GM12878 (cell line): Measurements from ENCODE around the gene TAF4. TPM values are rescaled to one million over a fixed set of nuclear protein-coding genes. Genes with fewer than 3 reads are reported as not detected.

Experiments used
- ATAC-seq: fragments of 200-7000 bp; cut with Tn5 transposase; 3 replicates; pipeline ENCODE4 v1.9.1; 2020; ENCODE audit warnings: mild to moderate bottlenecking, moderate library complexity
- BruUV-seq: library from RNA; stranded (reverse); fragments of 400-500 nt; replicated peaks from 2 replicates; lab custom pipeline; 2021; lab: Mats Ljungman, UMichigan
- CTCF ChIA-PET: fragments of 300-600 bp; sonication (Branson Sonifier 250); formaldehyde crosslinking; extraction: SDS; loops from one replicate; lab custom pipeline; 2021; ENCODE audit warnings: inconsistent platforms; lab: Yijun Ruan, JAX
- POLR2A ChIA-PET: fragments of 350-600 bp; formaldehyde crosslinking; extraction: SDS; loops from one replicate; lab custom pipeline; 2021; ENCODE audit warnings: inconsistent platforms; lab: Charles Lee
- RAD21 ChIA-PET: fragments of 300-600 bp; sonication (Branson Sonifier 250); formaldehyde crosslinking; loops from one replicate; lab custom pipeline; 2023; ENCODE audit warnings: antibody characterized with exemption; ENCODE audit not compliant: unreplicated experiment; lab: Charles Lee
- SMC1A ChIA-PET: fragments of 300-600 bp; sonication (Branson Sonifier 250); formaldehyde crosslinking; loops from one replicate; lab custom pipeline; 2023; ENCODE audit not compliant: unreplicated experiment, uncharacterized antibody; lab: Charles Lee
- DNase-seq: peaks from one replicate; pipeline ENCODE4 v3.0.0-alpha.2; 2011; ENCODE audit warnings: low read depth, low spot score
- FAIRE-seq: peaks from 3 replicates; lab custom pipeline; 2011; peaks lifted over from hg19 to GRCh38; lab: Jason Lieb, UNC
- H2AFZ ChIP-seq: 2 replicates; pipeline ENCODE4 v1.6.0; 2011; ENCODE audit warnings: low read depth, low read length, control low read depth; ENCODE audit not compliant: control insufficient read depth
- H3K27ac ChIP-seq: 2 replicates; pipeline ENCODE4 v1.5.1; 2011; ENCODE audit warnings: control low read depth; ENCODE audit not compliant: control insufficient read depth, insufficient read depth
- H3K27me3 ChIP-seq, 2 experiments: replicated peaks in 1 of 2; 2 replicates each; pipeline versions ENCODE4 v1.6.0 to v1.6.1; 2011; ENCODE audit warnings: low read length in 1 of 2; ENCODE audit not compliant: control insufficient read depth in 2 of 2, insufficient read depth in 2 of 2
- H3K36me3 ChIP-seq, 2 experiments: 2 replicates each; pipeline ENCODE4 v1.5.1; 2011; ENCODE audit warnings: low read length in 1 of 2; ENCODE audit not compliant: control insufficient read depth in 2 of 2, insufficient read depth in 2 of 2
- H3K4me1 ChIP-seq: 2 replicates; pipeline ENCODE4 v1.6.1; 2011; ENCODE audit warnings: mild to moderate bottlenecking, low read length, moderate library complexity, mixed read lengths; ENCODE audit not compliant: control insufficient read depth, insufficient read depth
- H3K4me2 ChIP-seq: 2 replicates; pipeline ENCODE4 v1.6.0; 2011; ENCODE audit warnings: control low read depth; ENCODE audit not compliant: control insufficient read depth, insufficient read depth
- H3K4me3 ChIP-seq: fragments of 200-600 bp; sonication (generic); 2 replicates; pipeline ENCODE4 v1.5.1; 2016
- H3K79me2 ChIP-seq: 2 replicates; pipeline ENCODE4 v1.6.0; 2011; ENCODE audit warnings: low read length; ENCODE audit not compliant: control insufficient read depth, insufficient read depth
- H3K9ac ChIP-seq: 2 replicates; pipeline ENCODE4 v1.8.0; 2011; ENCODE audit warnings: low read length, control low read depth, mixed read lengths; ENCODE audit not compliant: control insufficient read depth, insufficient read depth
- H3K9me3 ChIP-seq: replicated peaks from 3 replicates; pipeline ENCODE4 v1.5.1; 2011; ENCODE audit warnings: mild to moderate bottlenecking, low read length; ENCODE audit not compliant: control insufficient read depth, insufficient read depth
- H4K20me1 ChIP-seq: 2 replicates; pipeline ENCODE4 v1.6.0; 2011; ENCODE audit not compliant: control insufficient read depth, insufficient read depth
- KDM1A ChIP-seq: fragments of 200-600 bp; sonication (generic); IDR thresholded peaks from 2 replicates; pipeline ENCODE4 v1.6.1; 2016; ENCODE audit warnings: borderline replicate concordance
- NFYB ChIP-seq: IDR thresholded peaks from 2 replicates; pipeline ENCODE4 v1.6.1; 2011; ENCODE audit warnings: low read depth, mild to moderate bottlenecking, low read length, improper control_type of control experiment, moderate library complexity; ENCODE audit not compliant: insufficient read depth
- NR2F1 ChIP-seq: fragments of 450-650 bp; conservative IDR thresholded peaks from 2 replicates; pipeline ENCODE4 v1.6.1; 2017; ENCODE audit warnings: mild to moderate bottlenecking
- NRF1 ChIP-seq: conservative IDR thresholded peaks from 2 replicates; pipeline ENCODE4 v1.6.1; 2011; ENCODE audit warnings: mild to moderate bottlenecking, low read depth, low read length, improper control_type of control experiment
- PBX3 ChIP-seq: IDR thresholded peaks from 2 replicates; pipeline ENCODE4 v1.6.1; 2011; ENCODE audit warnings: mild to moderate bottlenecking, low read depth, low read length, moderate library complexity; ENCODE audit not compliant: insufficient replicate concordance
- POU2F2 ChIP-seq: IDR thresholded peaks from 3 replicates; pipeline ENCODE4 v1.6.1; 2011; ENCODE audit warnings: low read depth, mild to moderate bottlenecking, low read length, borderline replicate concordance
- TCF3 ChIP-seq: IDR thresholded peaks from 2 replicates; pipeline ENCODE4 v1.6.1; 2012; ENCODE audit warnings: low read depth, mild to moderate bottlenecking, low read length, borderline replicate concordance; ENCODE audit not compliant: insufficient read depth
- ZBTB4 ChIP-seq: fragments of 450-650 bp; formaldehyde crosslinking; IDR thresholded peaks from 2 replicates; pipeline ENCODE4 v1.4.0; 2022; ENCODE audit warnings: mild to moderate bottlenecking, moderate library complexity
- ZNF687 ChIP-seq: fragments of 450-650 bp; IDR thresholded peaks from 2 replicates; pipeline ENCODE4 v1.6.1; 2017; ENCODE audit warnings: mild to moderate bottlenecking, moderate library complexity
- WGBS: methylation state at CpG from one replicate; pipeline ENCODE4 v1.1.6; 2016; ENCODE audit warnings: low lambda C conversion rate; ENCODE audit not compliant: insufficient replicate concordance, insufficient coverage; ENCODE audit errors: missing lambda C conversion rate; 5-methylcytosine and 5-hydroxymethylcytosine counted together
- in situ Hi-C: fragments of 300-500 bp; cut with MboI; formaldehyde crosslinking; loops from 9 replicates; pipeline ENCODE4 v1.14.3; 2018; ENCODE audit warnings: mixed read lengths
- intact Hi-C: fragments of 100-400 bp; cut with micrococcal nuclease; formaldehyde crosslinking; loops from one replicate; pipeline ENCODE4 v1.14.2; 2022; ENCODE audit not compliant: unreplicated experiment
- polyA plus RNA-seq, 11 experiments: library from polyadenylated mRNA; depleted of rRNA in 4 of 11; unstranded in 6 of 11; stranded (reverse) in 5 of 11; fragments of >200 nt; fragmentation: Nextera tagmentation in 4 of 11; fragmentation: Illumina TruSeq in 1 of 11; extraction: Ambion mirVana in 4 of 11; extraction: Trizol in 1 of 11; gene quantifications; 1 replicate in 1 of 11; 2 replicates in 10 of 11; pipeline versions ENCODE4 v1.2.1 to v1.2.3, GENCODE V29; 2011 to 2016; ENCODE audit warnings: inconsistent platforms in 2 of 11, missing spikeins in 2 of 11, low read depth in 1 of 11
- total RNA-seq, 4 experiments: library from RNA; depleted of rRNA in 3 of 4; stranded (reverse); fragments of >200 nt in 3 of 4; fragmentation: Illumina TruSeq in 1 of 4; extraction: Trizol in 1 of 4; gene quantifications; 2 replicates each; pipeline versions ENCODE4 v1.2.1 to v1.2.3, GENCODE V29; 2013 to 2021

Gene TAF4
- total and polyA plus RNA-seq, 10 of the 15 experiments (the other 5 are each of a cell fraction or from before 2014, with no cell fraction given), result 0.39 to 16.9 (median 3.4) TPM

- WGBS, result 95% methylated on average over 15 of the region's 15 CpGs
- H3K4me1 ChIP-seq, result peaks cover 22% of the 10 kb centered on the region
- in situ Hi-C loops, result no loop called here
- H3K27ac ChIP-seq, result peak overlapping the region; percentile 57
- H3K79me2 ChIP-seq, result peaks cover 22% of the 10 kb centered on the region
- FAIRE-seq (no peak), ATAC-seq (no peak; the same call in 2 of the 3 replicates), DNase-seq (no peak)
- H3K4me3 ChIP-seq, result no peak overlapping the region
- SMC1A ChIA-PET, result no interaction called here
- H3K36me3 ChIP-seq, result peaks cover 0 to 2% of the 10 kb centered on the region in 2 experiments; a peak in 2 of 4 replicates
- no peak for TF ChIP-seq ZNF687
- no peak for TF ChIP-seq NR2F1
- TF ChIP-seq PBX3, result no peak
- no peak for TF ChIP-seq TCF3
- TF ChIP-seq NFYB, result no peak
- TF ChIP-seq ZBTB4, result no peak
- TF ChIP-seq NRF1, result no peak
- TF ChIP-seq POU2F2, result no peak
- no peak for TF ChIP-seq KDM1A
- no peaks in the 10 kb centered on the region; the same call in 2 of the 3 replicates for H3K9me3 ChIP-seq
- H2AFZ ChIP-seq, result no peak overlapping the region
- BruUV-seq, result no TSS peak
- H3K4me2 ChIP-seq, result peak overlapping the region; percentile 32
- CTCF ChIA-PET, result no interaction called here
- RAD21 ChIA-PET, result no interaction called here
- intact Hi-C loops, result no loop called here
- H3K9ac ChIP-seq, result no peak overlapping the region
- peaks cover 3% of the 10 kb centered on the region; the same call in 1 of the 2 replicates for H4K20me1 ChIP-seq
- no peaks in the 10 kb centered on the region for H3K27me3 ChIP-seq
- POLR2A ChIA-PET, result no interaction called here
Measured at GRCh38 chr20:62031462-62032092, 34.1 kb downstream of the TAF4 start.
